Endothelial cell of umbilical vein (primary cell): Measurements from ENCODE around the gene BASP1.

Experiments used
- EZH2 ChIP-seq: IDR thresholded peaks from 2 replicates; pipeline ENCODE4 v1.6.1; 2012; ENCODE audit warnings: borderline replicate concordance, low read depth, mild to moderate bottlenecking, moderate library complexity, low read length, inconsistent platforms; ENCODE audit not compliant: severe bottlenecking
- TF ChIP-seq, protein P1 (sequence below), 2 donors: IDR thresholded peaks; 1 replicate in 1 of 2; 2 replicates in 1 of 2; pipeline ENCODE4 v1.5.1; 2011; ENCODE audit warnings: low read length in 2 of 2, mild to moderate bottlenecking in 2 of 2, moderate library complexity in 2 of 2, control low read depth in 1 of 2, inconsistent platforms in 1 of 2, low read depth in 1 of 2; ENCODE audit not compliant: insufficient read depth in 1 of 2; ENCODE audit errors: extremely low read depth in 1 of 2

DNA sequence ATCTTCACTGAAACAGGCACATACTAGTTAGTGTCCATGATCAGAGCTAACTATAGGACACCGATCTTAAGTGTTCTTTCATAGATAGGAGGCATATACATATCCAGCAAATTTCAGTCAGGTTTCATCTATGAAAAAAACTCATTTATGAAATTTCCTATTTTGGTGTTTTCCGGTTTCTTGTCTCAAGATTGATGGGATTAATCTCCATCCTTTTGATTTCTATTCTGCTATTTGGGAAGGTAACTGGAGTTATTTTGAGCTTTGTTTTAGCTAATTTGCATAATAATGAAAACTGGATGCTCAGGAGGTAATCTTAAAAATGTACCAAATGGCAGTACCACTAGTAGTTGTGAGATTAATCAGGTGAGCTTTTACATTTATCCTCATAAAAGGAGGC, 62.1 kb downstream of the BASP1 start:
- no peak for TF ChIP-seq EZH2
- TF ChIP-seq, protein P1, sequence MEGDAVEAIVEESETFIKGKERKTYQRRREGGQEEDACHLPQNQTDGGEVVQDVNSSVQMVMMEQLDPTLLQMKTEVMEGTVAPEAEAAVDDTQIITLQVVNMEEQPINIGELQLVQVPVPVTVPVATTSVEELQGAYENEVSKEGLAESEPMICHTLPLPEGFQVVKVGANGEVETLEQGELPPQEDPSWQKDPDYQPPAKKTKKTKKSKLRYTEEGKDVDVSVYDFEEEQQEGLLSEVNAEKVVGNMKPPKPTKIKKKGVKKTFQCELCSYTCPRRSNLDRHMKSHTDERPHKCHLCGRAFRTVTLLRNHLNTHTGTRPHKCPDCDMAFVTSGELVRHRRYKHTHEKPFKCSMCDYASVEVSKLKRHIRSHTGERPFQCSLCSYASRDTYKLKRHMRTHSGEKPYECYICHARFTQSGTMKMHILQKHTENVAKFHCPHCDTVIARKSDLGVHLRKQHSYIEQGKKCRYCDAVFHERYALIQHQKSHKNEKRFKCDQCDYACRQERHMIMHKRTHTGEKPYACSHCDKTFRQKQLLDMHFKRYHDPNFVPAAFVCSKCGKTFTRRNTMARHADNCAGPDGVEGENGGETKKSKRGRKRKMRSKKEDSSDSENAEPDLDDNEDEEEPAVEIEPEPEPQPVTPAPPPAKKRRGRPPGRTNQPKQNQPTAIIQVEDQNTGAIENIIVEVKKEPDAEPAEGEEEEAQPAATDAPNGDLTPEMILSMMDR (IDR thresholded peaks at IDR 0.05; ENCODE audit: extremely low read depth in 1 of 2, insufficient read depth in 1 of 2, low read depth in 1 of 2, low read length in 2 of 2) = no peak
